GM23338 (cell line): ENCODE measurements around the gene TMEM178B. TPM values are rescaled to one million over a fixed set of nuclear protein-coding genes. Genes with fewer than 3 reads are reported as not detected.

ENCODE experiments used
- ATAC-seq: fragments of 200-7000 bp; cut with Tn5 transposase; 3 replicates; pipeline ENCODE4 v1.9.1; 2020
- DNase-seq: peaks from one replicate; pipeline ENCODE4 v3.0.0-alpha.2; 2015; ENCODE audit warnings: low spot score
- H2AFZ ChIP-seq: fragments of 200-600 bp; sonication (generic); 2 replicates; pipeline ENCODE4 v1.8.0; 2016; ENCODE audit warnings: antibody characterized with exemption, mild to moderate bottlenecking, moderate library complexity
- H3F3A ChIP-seq: fragments of 200-600 bp; sonication (generic); replicated peaks from 2 replicates; pipeline ENCODE4 v1.8.0; 2017; ENCODE audit warnings: antibody characterized with exemption, mixed run types, low read depth
- H3K27ac ChIP-seq: fragments of 200-600 bp; sonication (generic); 2 replicates; pipeline ENCODE4 v1.6.1; 2016; ENCODE audit warnings: low read depth
- H3K27me3 ChIP-seq: fragments of 200-600 bp; sonication (generic); 2 replicates; pipeline ENCODE4 v1.8.0; 2016; ENCODE audit warnings: mild to moderate bottlenecking, mixed run types, moderate library complexity; ENCODE audit not compliant: insufficient read depth
- H3K36me3 ChIP-seq: fragments of 200-600 bp; sonication (generic); 2 replicates; pipeline ENCODE4 v1.8.0; 2016; ENCODE audit warnings: mild to moderate bottlenecking; ENCODE audit not compliant: insufficient read depth
- H3K4me1 ChIP-seq: fragments of 200-600 bp; sonication (generic); 2 replicates; pipeline ENCODE4 v1.8.0; 2016; ENCODE audit warnings: mild to moderate bottlenecking, moderate library complexity; ENCODE audit not compliant: insufficient read depth
- H3K4me2 ChIP-seq: fragments of 200-600 bp; sonication (generic); 2 replicates; pipeline ENCODE4 v1.7.1; 2017; ENCODE audit warnings: mixed run types
- H3K4me3 ChIP-seq: fragments of 200-600 bp; sonication (generic); 2 replicates; pipeline ENCODE4 v1.6.1; 2016; ENCODE audit warnings: mixed run types
- H3K79me2 ChIP-seq: fragments of 200-600 bp; sonication (generic); replicated peaks from 2 replicates; pipeline ENCODE4 v1.8.0; 2017; ENCODE audit warnings: mild to moderate bottlenecking; ENCODE audit not compliant: insufficient read depth
- H3K9me2 ChIP-seq: fragments of 200-600 bp; sonication (generic); 2 replicates; pipeline ENCODE4 v1.8.0; 2017; ENCODE audit not compliant: insufficient read depth
- H4K20me1 ChIP-seq: fragments of 200-600 bp; sonication (generic); replicated peaks from 2 replicates; pipeline ENCODE4 v1.8.0; 2017; ENCODE audit warnings: mild to moderate bottlenecking; ENCODE audit not compliant: insufficient read depth
- H3K27ac Mint-ChIP-seq: 2 replicates; pipeline ENCODE4 v1.8.0; 2020; ENCODE audit warnings: inconsistent platforms, mild to moderate bottlenecking, moderate library complexity, mixed read lengths
- H3K27me3 Mint-ChIP-seq: 3 replicates; pipeline ENCODE4 v1.8.0; 2022; ENCODE audit warnings: low read depth, mild to moderate bottlenecking, moderate library complexity, mixed read lengths, inconsistent platforms; ENCODE audit not compliant: insufficient read depth, poor library complexity
- H3K36me3 Mint-ChIP-seq: 3 replicates; pipeline ENCODE4 v1.8.0; 2021; ENCODE audit warnings: low read depth, mild to moderate bottlenecking, inconsistent platforms, moderate library complexity, mixed read lengths
- H3K4me1 Mint-ChIP-seq: 3 replicates; pipeline ENCODE4 v1.8.0; 2020; ENCODE audit warnings: mild to moderate bottlenecking, inconsistent platforms, mixed read lengths
- H3K4me3 Mint-ChIP-seq: 3 replicates; pipeline ENCODE4 v1.8.0; 2021; ENCODE audit warnings: moderate library complexity, mild to moderate bottlenecking, inconsistent platforms, mixed read lengths
- H3K9me3 Mint-ChIP-seq: 3 replicates; pipeline ENCODE4 v1.8.0; 2020; ENCODE audit warnings: moderate library complexity, mild to moderate bottlenecking, inconsistent platforms, mixed read lengths
- CREB1 ChIP-seq: fragments of 250-450 bp; sonication (Bioruptor Pico); IDR thresholded peaks from 2 replicates; pipeline ENCODE4 v1.5.0; 2020; ENCODE audit warnings: low read depth, mild to moderate bottlenecking, moderate library complexity
- CTCF ChIP-seq, 2 experiments: fragments of 200-600 bp in 1 of 2; sonication (generic) in 1 of 2; conservative IDR thresholded peaks; 2 replicates each; pipeline versions ENCODE4 v1.5.1 to v1.6.1; 2016 to 2017; ENCODE audit warnings: antibody characterized with exemption in 2 of 2, low read depth in 2 of 2, mild to moderate bottlenecking in 2 of 2, moderate library complexity in 1 of 2
- ETS1 ChIP-seq: IDR thresholded peaks from 2 replicates; pipeline ENCODE4 v1.6.1; 2016; ENCODE audit warnings: antibody characterized with exemption
- EZH2 ChIP-seq: fragments of 200-600 bp; sonication (generic); IDR thresholded peaks from one replicate; pipeline ENCODE4 v1.8.0; 2017; ENCODE audit warnings: antibody characterized with exemption, mild to moderate bottlenecking, low read depth; ENCODE audit not compliant: unreplicated experiment
- JUNB ChIP-seq: IDR thresholded peaks from one replicate; pipeline ENCODE4 v1.6.1; 2016; ENCODE audit warnings: antibody characterized with exemption; ENCODE audit not compliant: unreplicated experiment
- NANOG ChIP-seq: IDR thresholded peaks from 2 replicates; pipeline ENCODE4 v1.6.1; 2016; ENCODE audit warnings: antibody characterized with exemption, borderline replicate concordance
- POLR2AphosphoS5 ChIP-seq: IDR thresholded peaks from 2 replicates; pipeline ENCODE4 v1.6.1; 2016; ENCODE audit warnings: antibody characterized with exemption, low read depth
- REST ChIP-seq: IDR thresholded peaks from one replicate; pipeline ENCODE4 v1.6.1; 2018; ENCODE audit warnings: antibody characterized with exemption; ENCODE audit not compliant: unreplicated experiment
- STAT1 ChIP-seq: IDR thresholded peaks from one replicate; pipeline ENCODE4 v1.6.1; 2016; ENCODE audit warnings: antibody characterized with exemption; ENCODE audit not compliant: unreplicated experiment
- polyA plus RNA-seq: library from polyadenylated mRNA; unstranded; fragments of >200 nt; fragmentation: Nextera tagmentation; extraction: Ambion mirVana; gene quantifications from 2 replicates; pipeline ENCODE4 v1.2.1, GENCODE V29; 2016
- total RNA-seq: library from RNA; depleted of rRNA; stranded (reverse); fragments of >200 nt; shearing (Covaris generic); gene quantifications from 2 replicates; pipeline ENCODE4 v1.2.3, GENCODE V29; 2014

The TMEM178B gene
- total and polyA plus RNA-seq, 2 experiments from 2014 or later: 4.9 to 15.6 TPM

- no peaks in the 10 kb centered on the region for H3K27me3 ChIP-seq
- H3K27me3 Mint-ChIP-seq: no peaks in the 10 kb centered on the region
These were observed 49.7 kb downstream of the TMEM178B start for GRCh38 chr7:141123522-141123921.

GRCh38 chr7:141126107-141126506 lies 52.2 kb downstream of the TMEM178B start:
- no peak overlapping the region for H3K27ac Mint-ChIP-seq
- DNase-seq: peak; percentile 38

More at GRCh38 chr7:141123522-141123921, 49.7 kb downstream of the TMEM178B start:
- H4K20me1 ChIP-seq: no peaks in the 10 kb centered on the region; the same call in 1 of the 2 replicates
- H3K79me2 ChIP-seq: peaks cover 58% of the 10 kb centered on the region
- H3K9me2 ChIP-seq: no peaks in the 10 kb centered on the region
- TF ChIP-seq ETS1: no peak
- TF ChIP-seq CTCF (conservative IDR thresholded peaks at IDR 0.05; ENCODE audit: low read depth in 2 of 2): no peak
- TF ChIP-seq EZH2: no peak
- no peak overlapping the region for H2AFZ ChIP-seq
- Mint-ChIP-seq H3K36me3 (no peaks in the 10 kb centered on the region), H3K4me1 (peaks cover 35% of the 10 kb centered on the region), H3K27ac (no peak overlapping the region), H3K4me3 (no peak overlapping the region), H3K9me3 (no peaks in the 10 kb centered on the region)
- no peak for ATAC-seq
- H3K36me3 ChIP-seq: no peaks in the 10 kb centered on the region
- no peak overlapping the region for H3K4me3 ChIP-seq
- no peak overlapping the region for H3K27ac ChIP-seq
- H3K4me2 ChIP-seq: no peak overlapping the region
- peaks cover 32% of the 10 kb centered on the region for H3K4me1 ChIP-seq
- H3F3A ChIP-seq: no peaks in the 10 kb centered on the region
- DNase-seq: no peak

More at GRCh38 chr7:141126107-141126506, 52.2 kb downstream of the TMEM178B start:
- Histone ChIP-seq H3K36me3 (no peaks in the 10 kb centered on the region), H3K9me2 (0 out of 2 replicates have a peak, but pooled peaks cover 5% of the 10 kb centered on the region), H3K27ac (no peak overlapping the region), H3F3A (no peaks in the 10 kb centered on the region), H3K79me2 (peaks cover 55% of the 10 kb centered on the region), H3K27me3 (no peaks in the 10 kb centered on the region), H3K4me1 (peaks cover 28% of the 10 kb centered on the region), H3K4me3 (no peak overlapping the region), H3K4me2 (no peak overlapping the region), H4K20me1 (peaks cover 6% of the 10 kb centered on the region; the same call in 1 of the 2 replicates), H2AFZ (no peak overlapping the region)
- peaks cover 27% of the 10 kb centered on the region; the same call in 2 of the 3 replicates for H3K4me1 Mint-ChIP-seq
- H3K4me3 Mint-ChIP-seq: no peak overlapping the region
- no peaks in the 10 kb centered on the region for H3K36me3 Mint-ChIP-seq
- TF ChIP-seq REST (no peak), POLR2AphosphoS5 (no peak), STAT1 (no peak), CREB1 (CRISPR knock-in tag) (no peak), JUNB (no peak), NANOG (no peak)
- H3K9me3 Mint-ChIP-seq: no peaks in the 10 kb centered on the region; the same call in 2 of the 3 replicates
- no peaks in the 10 kb centered on the region for H3K27me3 Mint-ChIP-seq
- peak; percentile 70 for ATAC-seq
